Osteoblast (primary cell): Measurements from ENCODE around the gene DMPK. TPM values are rescaled to one million over a fixed set of nuclear protein-coding genes. Genes with fewer than 3 reads are reported as not detected.

Experiments used
- DNase-seq: peaks from one replicate; pipeline ENCODE4 v3.0.0; 2011; ENCODE audit warnings: low spot score, mixed read lengths; ENCODE audit not compliant: insufficient read length; ENCODE audit errors: missing footprints
- H2AFZ ChIP-seq: 2 replicates; pipeline ENCODE4 v1.6.0; 2011; ENCODE audit warnings: mild to moderate bottlenecking, low read length
- H3K27ac ChIP-seq: 2 replicates; pipeline ENCODE4 v1.5.1; 2011; ENCODE audit warnings: mild to moderate bottlenecking, low read depth, low read length, moderate library complexity
- H3K27me3 ChIP-seq: 2 replicates; pipeline ENCODE4 v1.6.0; 2012; ENCODE audit warnings: mild to moderate bottlenecking, control low read depth, inconsistent platforms, low read length, moderate library complexity; ENCODE audit not compliant: insufficient read depth
- H3K36me3 ChIP-seq: 2 replicates; pipeline ENCODE4 v1.5.1; 2011; ENCODE audit warnings: mild to moderate bottlenecking, low read length, control low read depth, moderate library complexity; ENCODE audit not compliant: insufficient read depth
- H3K4me1 ChIP-seq: 2 replicates; pipeline ENCODE4 v1.5.1; 2011; ENCODE audit warnings: mild to moderate bottlenecking, low read length, control low read depth, moderate library complexity; ENCODE audit not compliant: insufficient read depth
- H3K4me2 ChIP-seq: 2 replicates; pipeline ENCODE4 v1.6.0; 2011; ENCODE audit warnings: mild to moderate bottlenecking, low read length; ENCODE audit not compliant: insufficient read depth
- H3K4me3 ChIP-seq: fragments of 200-600 bp; sonication (generic); 3 replicates; pipeline ENCODE4 v1.5.1; 2012; ENCODE audit warnings: mild to moderate bottlenecking, low read length, inconsistent platforms; ENCODE audit not compliant: insufficient read depth
- H3K79me2 ChIP-seq: 2 replicates; pipeline ENCODE4 v1.6.0; 2012; ENCODE audit warnings: mild to moderate bottlenecking, low read length, control low read depth, inconsistent platforms; ENCODE audit not compliant: insufficient read depth
- H3K9me3 ChIP-seq: 2 replicates; pipeline ENCODE4 v1.5.1; 2011; ENCODE audit warnings: low read depth, low read length, control low read depth
- H4K20me1 ChIP-seq: 2 replicates; pipeline ENCODE4 v1.6.0; 2012; ENCODE audit warnings: mild to moderate bottlenecking, low read length, control low read depth; ENCODE audit not compliant: insufficient read depth
- total RNA-seq: library from RNA; depleted of rRNA; stranded (reverse); fragments of >200 nt; gene quantifications from 2 replicates; pipeline ENCODE4 v1.2.3, GENCODE V29; 2012
- TF ChIP-seq, protein P1 (sequence below): IDR thresholded peaks from 2 replicates; pipeline ENCODE4 v1.5.1; 2011; ENCODE audit warnings: mild to moderate bottlenecking, low read depth, low read length, moderate library complexity; ENCODE audit errors: extremely low read depth

Gene DMPK
- total RNA-seq, 1 donor, result 30.4 TPM

DNA sequence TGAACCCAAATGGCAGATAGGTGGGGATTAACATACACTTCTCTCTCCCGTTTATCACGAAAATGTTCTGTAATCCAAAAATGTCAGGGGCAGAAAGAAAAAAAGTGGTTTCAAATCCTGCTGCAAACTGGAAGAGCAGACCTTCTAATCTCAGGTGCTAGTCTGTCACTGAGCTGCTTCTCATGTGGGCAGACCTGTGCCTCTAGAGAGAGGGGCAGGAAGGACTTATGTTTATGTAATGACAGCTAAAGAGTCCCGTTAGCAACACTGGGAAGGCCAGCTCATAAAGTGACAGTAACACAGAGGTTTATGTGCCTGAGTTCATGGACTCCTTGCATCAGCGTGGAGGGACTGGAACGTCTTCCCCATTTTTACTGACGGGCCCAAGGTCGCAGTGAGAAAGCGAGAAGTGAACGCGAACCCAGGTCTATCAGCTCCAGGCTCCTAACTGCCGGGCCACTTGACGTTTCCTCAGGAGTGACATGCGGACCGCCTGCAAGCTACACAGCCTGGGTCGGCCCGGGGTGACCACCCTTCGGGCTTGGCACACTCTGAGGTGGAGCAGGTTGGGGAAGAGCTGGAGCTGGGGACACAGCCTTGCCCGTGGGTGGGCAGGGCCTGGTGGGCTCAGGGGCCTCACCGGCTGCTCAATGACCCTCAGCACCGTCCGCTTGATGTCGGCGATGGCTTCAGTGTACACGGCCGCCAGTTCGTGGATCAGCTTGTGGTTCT is 42.4 kb upstream of the DMPK start:
- Histone ChIP-seq H4K20me1 (no peaks in the 10 kb centered on the region), H3K9me3 (no peaks in the 10 kb centered on the region), H3K27ac (no peak overlapping the region), H3K4me3 (no peak overlapping the region), H3K79me2 (no peaks in the 10 kb centered on the region), H3K4me2 (no peak overlapping the region), H3K36me3 (peaks cover 73% of the 10 kb centered on the region), H3K4me1 (no peaks in the 10 kb centered on the region), H2AFZ (no peak overlapping the region), H3K27me3 (no peaks in the 10 kb centered on the region)
- TF ChIP-seq, protein P1, sequence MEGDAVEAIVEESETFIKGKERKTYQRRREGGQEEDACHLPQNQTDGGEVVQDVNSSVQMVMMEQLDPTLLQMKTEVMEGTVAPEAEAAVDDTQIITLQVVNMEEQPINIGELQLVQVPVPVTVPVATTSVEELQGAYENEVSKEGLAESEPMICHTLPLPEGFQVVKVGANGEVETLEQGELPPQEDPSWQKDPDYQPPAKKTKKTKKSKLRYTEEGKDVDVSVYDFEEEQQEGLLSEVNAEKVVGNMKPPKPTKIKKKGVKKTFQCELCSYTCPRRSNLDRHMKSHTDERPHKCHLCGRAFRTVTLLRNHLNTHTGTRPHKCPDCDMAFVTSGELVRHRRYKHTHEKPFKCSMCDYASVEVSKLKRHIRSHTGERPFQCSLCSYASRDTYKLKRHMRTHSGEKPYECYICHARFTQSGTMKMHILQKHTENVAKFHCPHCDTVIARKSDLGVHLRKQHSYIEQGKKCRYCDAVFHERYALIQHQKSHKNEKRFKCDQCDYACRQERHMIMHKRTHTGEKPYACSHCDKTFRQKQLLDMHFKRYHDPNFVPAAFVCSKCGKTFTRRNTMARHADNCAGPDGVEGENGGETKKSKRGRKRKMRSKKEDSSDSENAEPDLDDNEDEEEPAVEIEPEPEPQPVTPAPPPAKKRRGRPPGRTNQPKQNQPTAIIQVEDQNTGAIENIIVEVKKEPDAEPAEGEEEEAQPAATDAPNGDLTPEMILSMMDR, result no peak
- DNase-seq, result peak; percentile 39

GRCh38 chr19:45824041-45824471 is 41.8 kb upstream of the DMPK start:
- peaks cover 66% of the 10 kb centered on the region for H3K36me3 ChIP-seq
- no peaks in the 10 kb centered on the region for H3K4me1 ChIP-seq
- no peaks in the 10 kb centered on the region for H4K20me1 ChIP-seq
- H3K79me2 ChIP-seq, result no peaks in the 10 kb centered on the region
- H3K9me3 ChIP-seq, result no peaks in the 10 kb centered on the region
- H3K27ac ChIP-seq, result no peak overlapping the region
- TF ChIP-seq, protein P1, result no peak
- no peaks in the 10 kb centered on the region for H3K27me3 ChIP-seq
- no peak overlapping the region for H2AFZ ChIP-seq
- no peak overlapping the region for H3K4me3 ChIP-seq
- no peak overlapping the region for H3K4me2 ChIP-seq
- DNase-seq, result peak; percentile 62

DNA sequence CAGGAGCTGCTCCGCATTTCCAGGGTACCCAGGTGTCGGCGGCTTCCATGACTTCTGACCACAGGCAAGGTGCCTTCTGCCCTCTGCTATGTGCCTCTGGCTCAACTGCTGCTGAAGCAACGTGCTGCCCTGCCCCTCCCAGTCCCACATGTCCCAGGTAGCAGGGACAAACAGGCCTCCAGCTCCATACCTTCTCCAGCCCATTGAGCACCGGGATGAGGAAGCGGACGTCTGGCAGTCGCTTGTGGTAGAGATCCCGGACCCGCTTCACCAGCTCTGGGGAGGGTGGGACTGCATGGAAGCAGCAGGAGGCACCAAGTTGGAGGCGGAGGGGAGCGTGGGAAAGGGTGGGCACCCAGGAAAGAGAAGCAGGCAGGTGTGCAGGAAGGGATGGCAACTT is 40.9 kb upstream of the DMPK start:
- no peaks in the 10 kb centered on the region for H4K20me1 ChIP-seq
- peaks cover 58% of the 10 kb centered on the region for H3K36me3 ChIP-seq
- TF ChIP-seq, protein P1, result no peak
- no peak overlapping the region for H3K27ac ChIP-seq
- H3K27me3 ChIP-seq, result no peaks in the 10 kb centered on the region
- no peaks in the 10 kb centered on the region for H3K79me2 ChIP-seq
- no peaks in the 10 kb centered on the region for H3K9me3 ChIP-seq
- peak; percentile 75 for DNase-seq
- H3K4me3 ChIP-seq, result no peak overlapping the region
- H3K4me2 ChIP-seq, result no peak overlapping the region
- H3K4me1 ChIP-seq, result no peaks in the 10 kb centered on the region
- no peak overlapping the region for H2AFZ ChIP-seq

DNA sequence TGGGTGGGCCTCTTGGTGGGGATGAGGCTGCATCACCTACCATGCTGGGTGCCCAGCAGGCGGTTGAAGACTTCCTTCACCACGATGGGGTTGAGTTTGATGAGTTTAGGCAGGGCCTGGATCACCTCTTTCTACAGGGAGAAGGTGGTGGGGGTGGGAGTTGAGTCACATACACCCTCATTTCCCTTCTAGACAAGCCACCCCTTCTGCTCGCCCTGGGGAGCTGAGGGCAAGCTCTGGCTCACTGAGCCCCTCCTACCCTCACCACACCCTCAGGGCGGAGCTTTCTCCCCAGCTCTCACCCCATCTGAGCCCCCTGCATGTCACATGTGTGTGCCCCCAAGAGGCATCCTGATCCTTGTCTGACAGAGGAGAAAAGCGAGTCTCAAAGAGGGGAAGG is 40.4 kb upstream of the DMPK start:
- peak; percentile 88 for DNase-seq
- Histone ChIP-seq H3K36me3 (peaks cover 53% of the 10 kb centered on the region), H3K4me3 (no peak overlapping the region), H3K4me2 (no peak overlapping the region), H3K4me1 (no peaks in the 10 kb centered on the region), H3K27me3 (no peaks in the 10 kb centered on the region), H3K9me3 (no peaks in the 10 kb centered on the region), H3K27ac (no peak overlapping the region), H2AFZ (no peak overlapping the region), H3K79me2 (no peaks in the 10 kb centered on the region), H4K20me1 (no peaks in the 10 kb centered on the region)
- TF ChIP-seq, protein P1, result no peak
